ENCODE results near the gene TOR1A.

GRCh38 chr9:129810788-129811187, 13.1 kb downstream of the TOR1A start:
- TF ChIP-seq EZH2 (IDR thresholded peaks at IDR 0.05; ENCODE audit: insufficient read depth, poor library complexity, severe bottlenecking) (no peak), EZH2phosphoT487 (IDR thresholded peaks at IDR 0.05; ENCODE audit: insufficient read depth, low read depth) (no peak)
